Activated T-helper 2 cell treated with anti-CD3 and anti-CD28 coated beads, Interferon-gamma antibody, Interleukin-2, Interleukin-4, amounts not matched to agents 10 μg/mL and 5 μg/mL and 100 μg/mL, durations not matched to agents 14 hours and 24 hours and 36 hours (primary cell): ENCODE measurements around the gene APOA1. TPM values are rescaled to one million over a fixed set of nuclear protein-coding genes. Genes with fewer than 3 reads are reported as not detected.
A peak's percentile ranks its signal among the peaks of the same experiment; 100 is the strongest.
"Not testable (repeated sequence)": the region's sequence is repeated elsewhere in the genome, so short reads cannot be mapped to it uniquely, and the experiment has no call there.

Experiments
- DNase-seq: peaks from one replicate; pipeline ENCODE4 v3.0.0; 2021; ENCODE audit warnings: low spot score
- H3K27ac Mint-ChIP-seq: one replicate; pipeline ENCODE4 v1.8.0; 2021; ENCODE audit warnings: mixed read lengths
- H3K27me3 Mint-ChIP-seq: one replicate; pipeline ENCODE4 v1.8.0; 2021; ENCODE audit warnings: low read depth, mixed read lengths
- H3K36me3 Mint-ChIP-seq: one replicate; pipeline ENCODE4 v1.8.0; 2021; ENCODE audit warnings: low read depth, mixed read lengths
- H3K4me1 Mint-ChIP-seq: one replicate; pipeline ENCODE4 v1.8.0; 2021; ENCODE audit warnings: low read depth, mixed read lengths
- H3K4me3 Mint-ChIP-seq: one replicate; pipeline ENCODE4 v1.8.0; 2021; ENCODE audit warnings: low read depth, mild to moderate bottlenecking, moderate library complexity, mixed read lengths
- H3K9me3 Mint-ChIP-seq: one replicate; pipeline ENCODE4 v1.8.0; 2021; ENCODE audit warnings: mixed read lengths
- intact Hi-C: fragments of 100-400 bp; cut with micrococcal nuclease; formaldehyde crosslinking; loops from one replicate; pipeline ENCODE4 v1.15.1; 2023
- total RNA-seq: library from RNA; stranded (reverse); gene quantifications from 2 replicates; pipeline ENCODE4 v1.2.3, GENCODE V29; 2022

APOA1 gene
- total RNA-seq, 1 donor from 2014 or later, result not detected

GRCh38 chr11:116838321-116839084 lies 1.1 kb upstream of the APOA1 start:
- Mint-ChIP-seq H3K4me3 (no peak overlapping the region), H3K36me3 (peaks cover 6% of the 10 kb centered on the region), H3K27ac (no peak overlapping the region), H3K4me1 (peaks cover 6% of the 10 kb centered on the region), H3K27me3 (no peaks in the 10 kb centered on the region), H3K9me3 (no peaks in the 10 kb centered on the region)
- DNase-seq, result no peak
- intact Hi-C loops, result no loop called here

DNA sequence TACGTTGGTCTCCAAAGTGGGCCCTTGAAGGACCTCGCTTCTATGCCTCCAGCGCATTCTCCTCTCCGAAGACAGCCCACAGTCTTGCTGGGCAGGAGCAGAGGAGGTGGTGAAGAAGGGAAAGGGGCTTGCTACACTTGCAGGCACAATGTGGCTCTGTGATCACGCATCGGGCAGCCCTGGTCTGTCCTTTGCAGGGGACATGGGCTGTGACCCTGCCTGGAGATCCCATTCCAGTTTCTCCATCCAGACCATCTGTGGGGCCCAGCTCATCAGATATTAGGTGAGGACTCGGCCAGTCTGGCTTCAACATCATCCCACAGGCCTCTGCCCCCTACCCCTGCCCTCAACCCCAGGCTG lies 810 bp downstream of the APOA1 start:
- H3K4me3 Mint-ChIP-seq, result no peak overlapping the region
- intact Hi-C loops, result loop anchor here (2.0 kb wide), 2 partner anchors 16 to 46 kb away; partner anchors contain the start of gene APOA5

DNA sequence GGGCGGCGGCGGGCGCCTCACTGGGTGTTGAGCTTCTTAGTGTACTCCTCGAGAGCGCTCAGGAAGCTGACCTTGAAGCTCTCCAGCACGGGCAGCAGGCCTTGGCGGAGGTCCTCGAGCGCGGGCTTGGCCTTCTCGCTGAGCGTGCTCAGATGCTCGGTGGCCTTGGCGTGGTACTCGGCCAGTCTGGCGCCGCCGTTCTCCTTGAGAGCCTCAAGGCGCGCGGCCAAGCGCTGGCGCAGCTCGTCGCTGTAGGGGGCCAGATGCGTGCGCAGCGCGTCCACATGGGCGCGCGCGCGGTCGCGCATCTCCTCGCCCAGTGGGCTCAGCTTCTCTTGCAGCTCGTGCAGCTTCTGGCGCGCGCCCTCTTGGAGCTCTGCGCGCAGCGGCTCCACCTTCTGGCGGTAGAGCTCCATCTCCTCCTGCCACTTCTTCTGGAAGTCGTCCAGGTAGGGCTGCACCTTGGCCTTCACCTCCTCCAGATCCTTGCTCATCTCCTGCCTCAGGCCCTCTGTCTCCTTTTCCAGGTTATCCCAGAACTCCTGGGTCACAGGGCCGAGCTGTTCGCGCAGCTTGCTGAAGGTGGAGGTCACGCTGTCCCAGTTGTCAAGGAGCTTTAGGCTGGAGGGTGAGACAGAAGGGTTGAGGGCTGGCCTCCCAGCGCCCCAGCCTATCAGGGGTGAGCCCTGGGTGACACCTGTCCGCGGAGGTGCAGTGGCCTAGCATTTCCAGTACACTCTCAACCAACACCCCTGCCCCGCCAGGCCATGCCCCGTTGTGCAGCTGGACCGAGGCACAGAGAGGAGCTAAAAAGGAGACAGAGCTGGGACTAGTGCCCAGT lies 1.4 kb downstream of the APOA1 start:
- Mint-ChIP-seq H3K36me3 (no peaks in the 10 kb centered on the region), H3K4me3 (peak overlapping the region; percentile 49), H3K27ac (no peak overlapping the region), H3K9me3 (no peaks in the 10 kb centered on the region), H3K4me1 (peaks cover 6% of the 10 kb centered on the region), H3K27me3 (no peaks in the 10 kb centered on the region)
- DNase-seq, result peak; percentile 76
- intact Hi-C loops, result loop anchor here (2.0 kb wide), 2 partner anchors 17 to 45 kb away; partner anchors contain the start of gene APOA5

More for the DNA sequence above, 810 bp downstream of the APOA1 start:
- Mint-ChIP-seq H3K4me1 (peaks cover 6% of the 10 kb centered on the region), H3K36me3 (no peaks in the 10 kb centered on the region), H3K9me3 (no peaks in the 10 kb centered on the region), H3K27ac (no peak overlapping the region), H3K27me3 (no peaks in the 10 kb centered on the region)
- no peak for DNase-seq

- peak overlapping the region; percentile 50 for H3K4me3 Mint-ChIP-seq
- no peak overlapping the region for H3K27ac Mint-ChIP-seq
- no peaks in the 10 kb centered on the region for H3K27me3 Mint-ChIP-seq
- no peaks in the 10 kb centered on the region for H3K36me3 Mint-ChIP-seq
- no peak for DNase-seq
- H3K4me1 Mint-ChIP-seq, result peaks cover 6% of the 10 kb centered on the region
- no peaks in the 10 kb centered on the region for H3K9me3 Mint-ChIP-seq
- intact Hi-C loops, result no loop called here
Observed at GRCh38 chr11:116835042-116835772, 2.2 kb downstream of the APOA1 start.

DNA sequence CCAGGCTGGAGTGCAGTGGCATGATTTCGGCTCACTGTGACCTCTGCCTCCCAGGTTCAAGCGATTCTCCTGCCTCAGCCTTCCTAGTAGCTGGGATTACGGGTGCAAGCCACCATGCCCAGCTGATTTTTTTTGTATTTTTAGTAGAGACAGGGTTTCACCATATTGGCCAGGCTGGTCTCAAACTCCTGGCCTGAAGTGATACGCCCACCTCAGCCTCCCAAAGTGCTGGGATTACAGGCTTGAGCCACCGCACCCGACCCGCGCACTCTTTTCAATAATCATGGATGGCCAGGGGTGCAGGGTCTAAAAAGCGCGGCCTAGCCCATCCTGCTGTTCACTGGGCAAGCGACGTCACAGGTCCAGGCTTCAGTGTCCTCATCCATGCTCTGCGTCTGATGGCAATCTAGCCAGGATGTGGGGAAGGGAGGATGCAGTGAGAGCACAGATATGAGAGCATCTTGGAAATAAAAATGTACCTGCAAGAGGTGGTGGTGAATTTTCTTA lies 2.8 kb downstream of the APOA1 start:
- H3K36me3 Mint-ChIP-seq, H3K27ac Mint-ChIP-seq, H3K4me1 Mint-ChIP-seq, H3K9me3 Mint-ChIP-seq, DNase-seq, H3K27me3 Mint-ChIP-seq, intact Hi-C loops: not testable (repeated sequence)
- H3K4me3 Mint-ChIP-seq, result peak overlapping the region; percentile 50

GRCh38 chr11:116833816-116834534 lies 3.4 kb downstream of the APOA1 start:
- peaks cover 6% of the 10 kb centered on the region for H3K4me1 Mint-ChIP-seq
- H3K27me3 Mint-ChIP-seq, result no peaks in the 10 kb centered on the region
- DNase-seq, result no peak
- H3K9me3 Mint-ChIP-seq, result no peaks in the 10 kb centered on the region
- intact Hi-C loops, result no loop called here
- no peak overlapping the region for H3K27ac Mint-ChIP-seq
- H3K36me3 Mint-ChIP-seq, result no peaks in the 10 kb centered on the region
- H3K4me3 Mint-ChIP-seq, result no peak overlapping the region

DNA sequence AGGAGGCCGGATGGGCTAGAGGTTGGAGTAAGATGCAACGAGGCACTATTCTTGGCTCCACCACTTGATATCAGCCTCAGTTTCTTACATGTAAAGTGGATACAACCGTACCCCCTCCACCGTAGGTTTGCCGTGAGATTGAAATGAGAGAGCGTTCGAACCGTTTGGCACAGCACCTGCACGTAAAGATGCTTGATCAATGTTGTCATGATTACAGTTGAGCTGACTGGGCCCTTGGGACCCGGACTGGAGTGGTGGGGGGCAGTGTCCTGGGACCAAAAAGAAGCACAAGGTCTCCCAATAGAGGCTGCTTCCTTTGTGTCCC lies 4.0 kb downstream of the APOA1 start:
- no peak overlapping the region for H3K27ac Mint-ChIP-seq
- intact Hi-C loops, result no loop called here
- peaks cover 6% of the 10 kb centered on the region for H3K4me1 Mint-ChIP-seq
- no peaks in the 10 kb centered on the region for H3K36me3 Mint-ChIP-seq
- DNase-seq, result no peak
- H3K27me3 Mint-ChIP-seq, result no peaks in the 10 kb centered on the region
- no peaks in the 10 kb centered on the region for H3K9me3 Mint-ChIP-seq
- no peak overlapping the region for H3K4me3 Mint-ChIP-seq

- Mint-ChIP-seq H3K27ac (no peak overlapping the region), H3K9me3 (no peaks in the 10 kb centered on the region), H3K27me3 (no peaks in the 10 kb centered on the region), H3K4me1 (peaks cover 2% of the 10 kb centered on the region), H3K4me3 (no peak overlapping the region), H3K36me3 (no peaks in the 10 kb centered on the region)
- DNase-seq, result no peak
- intact Hi-C loops, result no loop called here
Observed at GRCh38 chr11:116832350-116833290, 4.8 kb downstream of the APOA1 start.

DNA sequence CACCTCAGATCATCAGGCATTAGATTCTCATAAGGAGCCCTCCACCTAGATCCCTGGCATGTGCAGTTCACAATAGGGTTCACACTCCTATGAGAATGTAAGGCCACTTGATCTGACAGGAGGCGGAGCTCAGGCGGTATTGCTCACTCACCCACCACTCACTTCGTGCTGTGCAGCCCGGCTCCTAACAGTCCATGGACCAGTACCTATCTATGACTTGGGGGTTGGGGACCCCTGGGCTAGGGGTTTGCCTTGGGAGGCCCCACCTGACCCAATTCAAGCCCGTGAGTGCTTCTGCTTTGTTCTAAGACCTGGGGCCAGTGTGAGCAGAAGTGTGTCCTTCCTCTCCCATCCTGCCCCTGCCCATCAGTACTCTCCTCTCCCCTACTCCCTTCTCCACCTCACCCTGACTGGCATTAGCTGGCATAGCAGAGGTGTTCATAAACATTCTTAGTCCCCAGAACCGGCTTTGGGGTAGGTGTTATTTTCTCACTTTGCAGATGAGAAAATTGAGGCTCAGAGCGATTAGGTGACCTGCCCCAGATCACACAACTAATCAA lies 5.6 kb downstream of the APOA1 start:
- H3K27ac Mint-ChIP-seq, result no peak overlapping the region
- H3K9me3 Mint-ChIP-seq, result no peaks in the 10 kb centered on the region
- intact Hi-C loops, result no loop called here
- H3K4me3 Mint-ChIP-seq, result no peak overlapping the region
- no peaks in the 10 kb centered on the region for H3K27me3 Mint-ChIP-seq
- peaks cover 2% of the 10 kb centered on the region for H3K4me1 Mint-ChIP-seq
- no peak for DNase-seq
- H3K36me3 Mint-ChIP-seq, result no peaks in the 10 kb centered on the region

DNA sequence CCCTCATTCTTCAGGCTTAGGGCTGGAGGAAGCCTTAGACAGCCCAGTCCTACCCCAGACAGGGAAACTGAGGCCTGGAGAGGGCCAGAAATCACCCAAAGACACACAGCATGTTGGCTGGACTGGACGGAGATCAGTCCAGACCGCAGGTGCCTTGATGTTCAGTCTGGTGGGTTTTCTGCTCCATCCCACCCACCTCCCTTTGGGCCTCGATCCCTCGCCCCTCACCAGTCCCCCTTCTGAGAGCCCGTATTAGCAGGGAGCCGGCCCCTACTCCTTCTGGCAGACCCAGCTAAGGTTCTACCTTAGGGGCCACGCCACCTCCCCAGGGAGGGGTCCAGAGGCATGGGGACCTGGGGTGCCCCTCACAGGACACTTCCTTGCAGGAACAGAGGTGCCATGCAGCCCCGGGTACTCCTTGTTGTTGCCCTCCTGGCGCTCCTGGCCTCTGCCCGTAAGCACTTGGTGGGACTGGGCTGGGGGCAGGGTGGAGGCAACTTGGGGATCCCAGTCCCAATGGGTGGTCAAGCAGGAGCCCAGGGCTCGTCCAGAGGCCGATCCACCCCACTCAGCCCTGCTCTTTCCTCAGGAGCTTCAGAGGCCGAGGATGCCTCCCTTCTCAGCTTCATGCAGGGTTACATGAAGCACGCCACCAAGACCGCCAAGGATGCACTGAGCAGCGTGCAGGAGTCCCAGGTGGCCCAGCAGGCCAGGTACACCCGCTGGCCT lies 7.1 kb downstream of the APOA1 start:
- no peaks in the 10 kb centered on the region for H3K9me3 Mint-ChIP-seq
- intact Hi-C loops, result no loop called here

More for the DNA sequence above, 7.1 kb downstream of the APOA1 start:
- DNase-seq, result no peak
- no peaks in the 10 kb centered on the region for H3K27me3 Mint-ChIP-seq
- H3K36me3 Mint-ChIP-seq, result no peaks in the 10 kb centered on the region
- H3K27ac Mint-ChIP-seq, result no peak overlapping the region
- no peaks in the 10 kb centered on the region for H3K4me1 Mint-ChIP-seq
- no peak overlapping the region for H3K4me3 Mint-ChIP-seq
